NT2/D1 (cell line): ENCODE data around the gene SYT11.

ENCODE experiments used
- SUZ12 ChIP-seq: IDR thresholded peaks from 2 replicates; pipeline ENCODE4 v1.6.1; 2011; ENCODE audit not compliant: insufficient read length, insufficient read depth; ENCODE audit errors: extremely low read depth
- YY1 ChIP-seq: IDR thresholded peaks from 2 replicates; pipeline ENCODE4 v1.6.1; 2011; ENCODE audit not compliant: insufficient read length, insufficient read depth

GRCh38 chr1:155920717-155921116 is 61.4 kb downstream of the SYT11 start:
- no peak for TF ChIP-seq SUZ12
- TF ChIP-seq YY1: no peak
